H1 (cell line): Measurements from ENCODE around the gene KCNC4. TPM values are rescaled to one million over a fixed set of nuclear protein-coding genes. Genes with fewer than 3 reads are reported as not detected.

Experiments used
- CHD2 ChIP-seq: IDR thresholded peaks from 2 replicates; pipeline ENCODE4 v1.6.1; 2012; ENCODE audit warnings: low read length, improper control_type of control experiment
- KDM1A ChIP-seq: fragments of 200-600, 300-600 bp; sonication (generic); IDR thresholded peaks from 2 replicates; pipeline ENCODE4 v1.7.1; 2016; ENCODE audit warnings: mild to moderate bottlenecking, low read length, borderline replicate concordance
- KDM4A ChIP-seq: IDR thresholded peaks from one replicate; pipeline ENCODE4 v1.7.1; 2012; ENCODE audit warnings: low read depth, mild to moderate bottlenecking, moderate library complexity, low read length, inconsistent platforms; ENCODE audit not compliant: severe bottlenecking
- POLR2AphosphoS5 ChIP-seq: IDR thresholded peaks from 2 replicates; pipeline ENCODE4 v1.6.1; 2011; ENCODE audit warnings: low read depth, low read length
- polyA plus RNA-seq, 7 experiments: library from polyadenylated mRNA; depleted of rRNA in 3 of 7; stranded (reverse) in 5 of 7; unstranded in 2 of 7; fragments of >200 nt in 5 of 7; fragments of 200-250 nt in 2 of 7; gene quantifications; 1 replicate in 5 of 7; 2 replicates in 1 of 7; 4 replicates in 1 of 7; pipeline versions ENCODE4 v1.2.1 to v1.2.3, GENCODE V29; 2011 to 2013; ENCODE audit warnings: missing spikeins in 2 of 7, mixed read lengths in 2 of 7
- total RNA-seq: library from RNA; stranded (reverse); fragmentation: NEBNext Ultra II Directional; extraction: Animal tissue kit (Norgen Biotek cat#: 25700); gene quantifications from 2 replicates; pipeline ENCODE4 v1.2.1, GENCODE V29; 2021

The KCNC4 gene
- total and polyA plus RNA-seq, 2 of the 8 experiments (the other 6 are each of a cell fraction or from before 2014, with no cell fraction given) = 8.1 to 11.2 TPM

- TF ChIP-seq KDM1A (no peak), POLR2AphosphoS5 (no peak), KDM4A (no peak), CHD2 (no peak)
Measured at GRCh38 chr1:110254604-110255391, 44.7 kb downstream of the KCNC4 start (continued).
